ENCODE measurements around the gene ICAM1. TPM values are rescaled to one million over a fixed set of nuclear protein-coding genes. Genes with fewer than 3 reads are reported as not detected.
A peak's percentile ranks its signal among the peaks of the same experiment; 100 is the strongest.

ICAM1 gene
- total RNA-seq, 1 donor from 2014 or later, result 3.3 TPM

DNA sequence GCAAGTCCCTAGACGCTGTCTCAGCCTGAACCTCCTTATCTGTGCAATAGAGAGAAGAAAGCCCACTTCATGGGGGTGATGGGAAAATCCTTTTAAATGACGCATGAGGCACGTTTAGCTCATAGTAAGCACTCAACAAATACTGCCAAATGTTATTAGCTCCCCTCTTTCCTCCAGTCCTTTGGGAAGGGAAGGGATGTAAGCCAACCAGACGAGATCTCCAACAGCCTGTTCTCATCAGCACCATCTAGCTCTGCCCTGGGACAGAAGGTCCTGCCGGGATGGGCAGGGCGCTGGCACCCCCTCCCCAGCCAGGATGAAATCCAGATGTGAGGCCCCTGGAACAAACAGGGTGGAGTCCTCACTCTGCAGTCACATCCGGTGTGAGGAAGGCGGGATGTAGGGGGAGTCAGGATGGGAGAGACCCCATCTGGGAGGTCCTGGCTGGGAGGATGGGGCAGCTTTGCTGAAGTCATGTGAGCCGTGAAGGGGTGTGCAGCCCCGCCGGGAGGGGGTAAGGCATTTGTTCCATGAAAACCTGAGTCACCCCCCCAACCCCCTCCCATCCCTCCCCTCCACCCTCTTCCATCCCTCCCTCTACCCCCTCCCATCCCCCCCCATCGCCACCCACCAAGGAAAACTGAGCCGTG, 44.4 kb upstream of the ICAM1 start:
- H3K4me3 Mint-ChIP-seq, result peak overlapping the region; percentile 78
- H3K4me1 Mint-ChIP-seq (ENCODE audit: unreplicated experiment), result peaks cover 15% of the 10 kb centered on the region
- peak; percentile 73 for DNase-seq (ENCODE audit: extremely low spot score, unreplicated experiment)
- peak overlapping the region; percentile 11 for H3K27ac Mint-ChIP-seq
- TF ChIP-seq, protein P1, sequence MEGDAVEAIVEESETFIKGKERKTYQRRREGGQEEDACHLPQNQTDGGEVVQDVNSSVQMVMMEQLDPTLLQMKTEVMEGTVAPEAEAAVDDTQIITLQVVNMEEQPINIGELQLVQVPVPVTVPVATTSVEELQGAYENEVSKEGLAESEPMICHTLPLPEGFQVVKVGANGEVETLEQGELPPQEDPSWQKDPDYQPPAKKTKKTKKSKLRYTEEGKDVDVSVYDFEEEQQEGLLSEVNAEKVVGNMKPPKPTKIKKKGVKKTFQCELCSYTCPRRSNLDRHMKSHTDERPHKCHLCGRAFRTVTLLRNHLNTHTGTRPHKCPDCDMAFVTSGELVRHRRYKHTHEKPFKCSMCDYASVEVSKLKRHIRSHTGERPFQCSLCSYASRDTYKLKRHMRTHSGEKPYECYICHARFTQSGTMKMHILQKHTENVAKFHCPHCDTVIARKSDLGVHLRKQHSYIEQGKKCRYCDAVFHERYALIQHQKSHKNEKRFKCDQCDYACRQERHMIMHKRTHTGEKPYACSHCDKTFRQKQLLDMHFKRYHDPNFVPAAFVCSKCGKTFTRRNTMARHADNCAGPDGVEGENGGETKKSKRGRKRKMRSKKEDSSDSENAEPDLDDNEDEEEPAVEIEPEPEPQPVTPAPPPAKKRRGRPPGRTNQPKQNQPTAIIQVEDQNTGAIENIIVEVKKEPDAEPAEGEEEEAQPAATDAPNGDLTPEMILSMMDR (conservative IDR thresholded peaks at IDR 0.05), result no peak
- no peaks in the 10 kb centered on the region for H3K9me3 Mint-ChIP-seq
- H3K27me3 Mint-ChIP-seq, result no peaks in the 10 kb centered on the region
- H3K36me3 Mint-ChIP-seq, result peaks cover 3% of the 10 kb centered on the region

DNA sequence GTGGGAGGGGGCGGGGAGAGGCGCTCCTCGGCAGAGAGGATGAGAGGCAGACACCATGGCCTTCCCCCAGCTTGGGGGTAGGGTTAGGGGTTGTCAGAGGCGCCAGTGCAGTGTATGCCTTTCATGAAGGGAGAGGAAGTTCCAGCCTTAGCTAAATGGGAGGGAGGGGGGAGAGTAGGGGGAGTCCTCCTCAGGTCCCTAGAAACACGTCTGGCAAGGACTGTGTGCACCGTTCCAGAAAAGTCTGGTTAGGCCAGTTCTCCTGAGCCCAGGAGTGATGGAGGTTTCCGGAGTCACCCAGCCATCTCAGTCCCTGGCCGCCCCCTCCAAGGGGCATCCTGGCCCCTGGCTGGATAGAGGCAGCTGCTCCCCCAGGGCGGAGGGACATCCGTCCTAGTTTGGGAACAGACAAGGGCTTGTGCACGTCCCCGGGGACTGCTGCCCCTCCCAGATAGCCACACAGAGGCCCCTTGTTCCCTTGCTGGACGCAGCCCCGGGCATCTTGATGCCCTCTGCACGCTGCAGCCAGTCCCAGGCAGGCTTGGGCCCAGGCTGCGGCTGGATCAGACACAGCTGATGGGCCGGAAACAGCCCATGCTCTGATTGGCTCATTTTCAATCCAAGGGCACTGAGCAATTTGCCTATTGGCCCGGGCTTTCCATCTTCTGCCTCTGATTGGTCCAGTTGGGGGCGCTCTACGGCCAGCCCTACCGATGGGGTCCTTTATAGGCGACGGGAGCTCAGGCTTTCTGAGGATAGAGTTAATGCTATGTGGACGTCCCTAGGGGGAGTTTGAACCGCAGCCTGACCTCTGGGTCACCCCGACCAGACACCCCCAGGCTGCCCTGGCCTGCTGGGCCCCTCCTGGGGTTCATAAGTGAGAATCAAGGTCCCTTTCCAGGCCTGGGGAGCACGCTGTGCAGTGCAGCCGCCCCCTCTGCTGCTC, 43.6 kb upstream of the ICAM1 start:
- Mint-ChIP-seq H3K36me3 (peaks cover 3% of the 10 kb centered on the region), H3K27me3 (no peaks in the 10 kb centered on the region), H3K4me1 (ENCODE audit: unreplicated experiment) (peaks cover 15% of the 10 kb centered on the region), H3K27ac (no peak overlapping the region), H3K9me3 (no peaks in the 10 kb centered on the region), H3K4me3 (no peak overlapping the region)
- TF ChIP-seq, protein P1 (conservative IDR thresholded peaks at IDR 0.05), result peak; percentile 17
- DNase-seq (ENCODE audit: extremely low spot score, unreplicated experiment), result no peak

DNA sequence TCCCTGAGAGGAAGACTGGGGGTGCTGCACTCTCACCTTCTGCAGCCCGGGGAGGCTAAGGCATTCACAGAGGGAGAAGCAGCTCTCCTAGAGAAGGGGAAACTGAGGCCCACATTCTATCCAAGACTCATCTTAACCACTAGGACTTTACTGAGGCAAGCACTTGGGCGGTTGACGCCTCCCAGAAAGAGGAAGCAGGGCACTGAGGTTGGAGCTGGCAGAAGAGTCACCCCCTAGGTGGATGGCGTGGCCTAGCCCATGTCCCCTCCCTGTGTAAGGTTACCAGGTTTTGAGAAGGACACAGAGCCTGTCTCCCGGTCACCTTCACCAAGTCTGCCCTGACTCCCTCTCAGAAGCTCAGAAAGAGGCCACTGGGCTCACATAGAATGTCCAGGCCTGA, 42.5 kb upstream of the ICAM1 start:
- TF ChIP-seq, protein P1 (conservative IDR thresholded peaks at IDR 0.05), result no peak
- Mint-ChIP-seq H3K27me3 (no peaks in the 10 kb centered on the region), H3K4me1 (ENCODE audit: unreplicated experiment) (peaks cover 15% of the 10 kb centered on the region), H3K4me3 (peak overlapping the region; percentile 74), H3K9me3 (no peaks in the 10 kb centered on the region), H3K27ac (peak overlapping the region; percentile 64), H3K36me3 (no peaks in the 10 kb centered on the region)
- no peak for DNase-seq (ENCODE audit: extremely low spot score, unreplicated experiment)

DNA sequence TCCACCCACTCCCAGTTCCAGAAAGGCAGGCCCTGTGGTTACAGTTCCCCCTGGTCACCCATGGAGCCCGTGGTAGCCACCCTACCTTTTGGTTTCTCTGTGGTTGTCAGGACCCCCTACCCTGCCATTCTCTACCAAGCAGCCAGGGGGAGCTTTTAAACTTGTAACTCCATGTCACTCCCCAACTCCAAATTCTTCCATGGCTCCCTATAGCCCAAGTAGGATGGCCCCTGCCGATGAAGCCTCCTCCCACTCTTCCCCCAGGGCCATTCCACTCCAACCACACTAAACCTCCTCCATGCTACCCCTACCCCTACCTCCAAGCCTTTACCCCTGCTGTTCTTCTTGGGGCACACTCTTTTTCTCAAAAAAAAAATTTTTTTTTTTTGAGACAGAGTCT, 42.0 kb upstream of the ICAM1 start:
- Mint-ChIP-seq H3K36me3 (no peaks in the 10 kb centered on the region), H3K27me3 (no peaks in the 10 kb centered on the region), H3K9me3 (no peaks in the 10 kb centered on the region), H3K4me3 (peak overlapping the region; percentile 74), H3K4me1 (ENCODE audit: unreplicated experiment) (peaks cover 15% of the 10 kb centered on the region), H3K27ac (peak overlapping the region; percentile 64)
- DNase-seq (ENCODE audit: extremely low spot score, unreplicated experiment), result no peak
- TF ChIP-seq, protein P1 (conservative IDR thresholded peaks at IDR 0.05), result peak; percentile 68

DNA sequence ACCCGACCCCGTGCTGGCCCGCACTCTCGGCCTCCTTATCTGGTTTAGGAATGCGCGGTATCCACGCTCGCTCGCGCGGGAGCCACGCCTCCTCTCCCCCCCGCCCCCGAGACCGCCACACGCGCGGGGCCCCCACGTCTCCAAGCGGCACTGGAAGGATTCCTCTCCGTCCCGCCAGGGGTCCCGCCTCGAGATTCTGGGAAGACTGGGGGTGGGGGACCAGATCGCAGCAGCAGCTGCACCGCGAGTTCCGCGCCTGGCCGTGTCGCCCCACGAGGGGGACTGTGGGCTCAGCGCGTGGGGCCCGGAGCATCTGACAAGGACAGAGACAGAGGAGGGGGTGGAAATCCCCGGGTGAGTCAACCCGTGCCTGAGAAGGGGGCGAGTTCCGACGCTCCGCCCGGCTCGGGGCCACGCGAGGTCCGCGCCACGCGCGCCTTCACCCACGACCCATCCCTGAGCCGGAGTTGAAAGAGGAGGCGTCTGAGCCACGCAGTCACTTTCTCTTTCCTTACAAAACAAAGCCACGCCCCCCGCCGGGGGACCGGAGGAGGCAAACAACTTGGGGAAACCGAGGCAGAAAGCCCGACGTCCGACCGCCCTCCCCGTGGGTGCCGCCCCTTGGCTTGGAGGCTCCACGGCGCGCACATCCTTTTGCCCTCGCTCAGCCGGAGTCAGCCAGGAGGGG, 40.6 kb upstream of the ICAM1 start:
- H3K27ac Mint-ChIP-seq, result peak overlapping the region; percentile 43

More for the DNA sequence above, 40.6 kb upstream of the ICAM1 start:
- DNase-seq (ENCODE audit: extremely low spot score, unreplicated experiment), result peak; percentile 75
- TF ChIP-seq, protein P1 (conservative IDR thresholded peaks at IDR 0.05), result peak; percentile 40
- peaks cover 11% of the 10 kb centered on the region for H3K4me1 Mint-ChIP-seq (ENCODE audit: unreplicated experiment)
- no peaks in the 10 kb centered on the region for H3K27me3 Mint-ChIP-seq
- H3K9me3 Mint-ChIP-seq, result no peaks in the 10 kb centered on the region
- H3K4me3 Mint-ChIP-seq, result peak overlapping the region; percentile 88
- no peaks in the 10 kb centered on the region for H3K36me3 Mint-ChIP-seq

All from type B pancreatic cell (in vitro differentiated cells).